Mononuclear cell (primary cell): Measurements from ENCODE around the gene PCDHGB6. TPM values are rescaled to one million over a fixed set of nuclear protein-coding genes. Genes with fewer than 3 reads are reported as not detected.
"Not testable (repeated sequence)": the region's sequence is repeated elsewhere in the genome, so short reads cannot be mapped to it uniquely, and the experiment has no call there.

Experiments used
- H3K27me3 ChIP-seq: 2 replicates; pipeline ENCODE4 v1.6.0; 2011; ENCODE audit warnings: low read length, control low read depth; ENCODE audit not compliant: insufficient read depth
- H3K4me1 ChIP-seq: 2 replicates; pipeline ENCODE4 v1.5.1; 2011; ENCODE audit warnings: mild to moderate bottlenecking, low read length, control low read depth; ENCODE audit not compliant: insufficient read depth
- H3K4me3 ChIP-seq: 2 replicates; pipeline ENCODE4 v1.5.1; 2011; ENCODE audit warnings: mild to moderate bottlenecking, low read length, moderate library complexity
- H3K9me3 ChIP-seq: 2 replicates; pipeline ENCODE4 v1.5.1; 2011; ENCODE audit warnings: low read depth, mild to moderate bottlenecking, control low read depth, low read length
- total RNA-seq: library from RNA; depleted of rRNA; stranded (reverse); fragments of >200 nt; gene quantifications from one replicate; pipeline ENCODE4 v1.2.3, GENCODE V29; 2012

PCDHGB6 gene
- total RNA-seq, 1 donor = 0.63 TPM

DNA sequence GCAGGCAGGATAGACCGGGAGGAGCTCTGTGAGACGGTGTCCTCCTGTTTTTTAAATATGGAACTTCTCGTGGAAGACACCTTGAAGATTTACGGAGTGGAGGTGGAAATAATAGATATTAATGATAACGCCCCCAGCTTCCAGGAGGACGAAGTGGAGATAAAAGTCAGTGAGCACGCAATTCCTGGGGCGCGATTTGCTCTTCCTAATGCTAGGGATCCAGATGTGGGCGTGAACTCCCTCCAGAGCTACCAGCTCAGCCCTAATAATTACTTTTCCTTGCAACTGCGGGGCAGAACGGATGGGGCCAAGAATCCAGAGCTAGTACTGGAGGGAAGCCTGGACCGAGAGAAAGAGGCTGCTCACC, 13.7 kb downstream of the PCDHGB6 start:
- peaks cover 12% of the 10 kb centered on the region for H3K4me1 ChIP-seq
- peaks cover 97% of the 10 kb centered on the region for H3K27me3 ChIP-seq
- H3K4me3 ChIP-seq = peak overlapping the region; percentile 25
- H3K9me3 ChIP-seq = no peaks in the 10 kb centered on the region

DNA sequence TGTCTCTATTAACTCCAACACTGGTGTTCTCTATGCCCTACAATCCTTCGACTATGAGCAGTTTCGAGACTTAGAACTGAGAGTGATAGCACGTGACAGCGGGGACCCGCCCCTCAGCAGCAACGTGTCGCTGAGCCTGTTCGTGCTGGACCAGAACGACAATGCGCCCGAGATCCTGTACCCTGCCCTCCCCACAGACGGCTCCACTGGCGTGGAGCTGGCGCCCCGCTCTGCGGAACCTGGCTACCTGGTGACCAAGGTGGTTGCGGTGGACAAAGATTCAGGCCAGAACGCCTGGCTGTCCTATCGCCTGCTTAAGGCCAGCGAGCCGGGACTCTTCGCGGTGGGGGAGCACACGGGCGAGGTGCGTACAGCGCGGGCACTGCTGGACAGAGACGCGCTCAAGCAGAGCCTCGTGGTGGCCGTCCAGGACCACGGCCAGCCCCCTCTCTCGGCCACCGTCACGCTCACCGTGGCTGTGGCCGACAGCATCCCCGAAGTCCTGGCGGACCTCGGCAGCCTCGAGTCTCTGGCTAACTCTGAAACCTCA, 15.0 kb downstream of the PCDHGB6 start:
- Histone ChIP-seq H3K4me3 (no peak overlapping the region), H3K27me3 (peaks cover 97% of the 10 kb centered on the region), H3K4me1 (peaks cover 8% of the 10 kb centered on the region), H3K9me3 (no peaks in the 10 kb centered on the region)

DNA sequence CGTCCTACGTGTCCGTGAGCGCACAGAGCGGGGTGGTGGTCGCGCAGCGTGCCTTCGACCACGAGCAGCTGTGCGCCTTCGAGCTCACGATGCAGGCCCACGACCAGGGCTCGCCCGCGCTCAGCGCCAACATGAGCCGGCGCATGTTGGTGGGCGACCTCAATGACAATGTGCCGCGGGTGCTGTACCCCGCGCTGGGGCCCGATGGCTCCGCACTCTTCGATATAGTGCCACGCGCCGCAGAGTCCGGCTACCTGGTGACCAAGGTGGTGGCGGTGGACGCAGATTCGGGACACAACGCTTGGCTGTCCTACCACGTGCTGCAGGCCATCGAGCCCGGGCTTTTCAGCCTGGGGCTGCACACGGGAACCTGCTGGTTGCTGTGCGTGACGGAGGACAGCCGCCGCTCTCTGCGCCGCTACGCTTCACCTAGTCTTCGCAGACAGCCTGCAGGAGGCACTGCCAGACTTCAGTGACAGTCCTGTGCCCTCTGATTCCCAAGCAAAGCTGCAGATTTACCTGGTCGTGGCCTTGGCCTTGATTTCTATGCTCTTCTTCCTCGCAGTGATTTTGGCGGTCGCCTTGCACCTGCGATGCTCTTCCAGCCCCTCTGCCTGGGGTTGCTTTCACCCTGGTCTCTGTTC, 20.1 kb downstream of the PCDHGB6 start:
- Histone ChIP-seq H3K9me3 (no peaks in the 10 kb centered on the region), H3K4me1 (peaks cover 12% of the 10 kb centered on the region), H3K4me3 (no peak overlapping the region), H3K27me3 (peaks cover 92% of the 10 kb centered on the region)

DNA sequence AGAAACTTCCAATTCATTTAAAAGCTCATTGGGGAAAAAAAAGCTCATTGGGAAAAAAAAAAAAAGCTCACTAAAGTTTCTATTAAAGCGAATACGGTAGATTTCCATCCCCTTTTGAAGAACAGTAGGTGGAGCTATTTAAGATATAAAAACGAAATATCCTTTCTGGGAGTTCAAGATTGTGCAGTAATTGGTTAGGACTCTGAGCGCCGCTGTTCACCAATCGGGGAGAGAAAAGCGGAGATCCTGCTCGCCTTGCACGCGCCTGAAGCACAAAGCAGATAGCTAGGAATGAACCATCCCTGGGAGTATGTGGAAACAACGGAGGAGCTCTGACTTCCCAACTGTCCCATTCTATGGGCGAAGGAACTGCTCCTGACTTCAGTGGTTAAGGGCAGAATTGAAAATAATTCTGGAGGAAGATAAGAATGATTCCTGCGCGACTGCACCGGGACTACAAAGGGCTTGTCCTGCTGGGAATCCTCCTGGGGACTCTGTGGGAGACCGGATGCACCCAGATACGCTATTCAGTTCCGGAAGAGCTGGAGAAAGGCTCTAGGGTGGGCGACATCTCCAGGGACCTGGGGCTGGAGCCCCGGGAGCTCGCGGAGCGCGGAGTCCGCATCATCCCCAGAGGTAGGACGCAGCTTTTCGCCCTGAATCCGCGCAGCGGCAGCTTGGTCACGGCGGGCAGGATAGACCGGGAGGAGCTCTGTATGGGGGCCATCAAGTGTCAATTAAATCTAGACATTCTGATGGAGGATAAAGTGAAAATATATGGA, 22.7 kb downstream of the PCDHGB6 start, which contains the start of gene PCDHGA12:
Gene PCDHGA12 (plus strand): TSS at position 176 of the 782 bp plus-strand sequence. CDS start 253 bp downstream, at position 429.
- H3K4me1 ChIP-seq = peaks cover 12% of the 10 kb centered on the region
- H3K4me3 ChIP-seq = no peak within 1 kb of the TSS
- H3K9me3 ChIP-seq = no peaks in the 10 kb centered on the region
- H3K27me3 ChIP-seq = peaks cover 89% of the 10 kb centered on the region

GRCh38 chr5:141431286-141431685, 23.5 kb downstream of the PCDHGB6 start:
- Histone ChIP-seq H3K4me3 (no peak overlapping the region), H3K9me3 (no peaks in the 10 kb centered on the region), H3K4me1 (peaks cover 12% of the 10 kb centered on the region), H3K27me3 (peaks cover 88% of the 10 kb centered on the region)

DNA sequence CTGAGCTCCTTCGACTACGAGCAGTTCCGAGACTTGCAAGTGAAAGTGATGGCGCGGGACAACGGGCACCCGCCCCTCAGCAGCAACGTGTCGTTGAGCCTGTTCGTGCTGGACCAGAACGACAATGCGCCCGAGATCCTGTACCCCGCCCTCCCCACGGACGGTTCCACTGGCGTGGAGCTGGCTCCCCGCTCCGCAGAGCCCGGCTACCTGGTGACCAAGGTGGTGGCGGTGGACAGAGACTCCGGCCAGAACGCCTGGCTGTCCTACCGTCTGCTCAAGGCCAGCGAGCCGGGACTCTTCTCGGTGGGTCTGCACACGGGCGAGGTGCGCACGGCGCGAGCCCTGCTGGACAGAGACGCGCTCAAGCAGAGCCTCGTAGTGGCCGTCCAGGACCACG, 24.5 kb downstream of the PCDHGB6 start:
- not testable (repeated sequence) for H3K9me3 ChIP-seq, H3K4me3 ChIP-seq
- H3K27me3 ChIP-seq = peaks cover 88% of the 10 kb centered on the region
- H3K4me1 ChIP-seq = peaks cover 12% of the 10 kb centered on the region

- not testable (repeated sequence) for H3K9me3 ChIP-seq, H3K4me3 ChIP-seq
- Histone ChIP-seq H3K4me1 (peaks cover 12% of the 10 kb centered on the region), H3K27me3 (peaks cover 85% of the 10 kb centered on the region)
Measured at GRCh38 chr5:141432726-141433125, 24.9 kb downstream of the PCDHGB6 start.

GRCh38 chr5:141434006-141434405, 26.2 kb downstream of the PCDHGB6 start:
- Histone ChIP-seq H3K27me3 (peaks cover 75% of the 10 kb centered on the region), H3K9me3 (no peaks in the 10 kb centered on the region), H3K4me3 (no peak overlapping the region), H3K4me1 (peaks cover 12% of the 10 kb centered on the region)

DNA sequence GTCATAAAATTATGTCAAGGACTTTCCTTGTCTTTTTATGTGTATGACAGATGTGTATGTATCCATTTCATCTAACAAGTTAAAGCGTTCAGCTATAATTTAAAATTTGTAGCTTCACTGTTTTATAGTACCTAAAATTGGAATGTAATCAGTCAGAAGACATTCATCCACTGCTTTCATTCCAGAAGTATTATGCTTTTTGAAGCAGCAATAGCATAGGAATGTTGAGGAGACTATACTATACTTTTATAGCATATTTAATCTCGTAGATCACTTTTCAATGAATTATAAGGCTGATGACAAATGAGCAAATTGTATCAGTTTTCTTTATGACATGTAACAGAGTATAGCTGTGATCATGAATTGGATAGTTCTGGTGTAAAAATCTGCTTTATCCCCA, 29.4 kb downstream of the PCDHGB6 start:
- Histone ChIP-seq H3K27me3 (peaks cover 50% of the 10 kb centered on the region), H3K4me3 (no peak overlapping the region), H3K9me3 (no peaks in the 10 kb centered on the region), H3K4me1 (no peaks in the 10 kb centered on the region)

GRCh38 chr5:141439411-141440141, 31.8 kb downstream of the PCDHGB6 start:
- Histone ChIP-seq H3K4me3 (no peak overlapping the region), H3K27me3 (peaks cover 34% of the 10 kb centered on the region), H3K9me3 (no peaks in the 10 kb centered on the region), H3K4me1 (no peaks in the 10 kb centered on the region)

- no peaks in the 10 kb centered on the region for H3K9me3 ChIP-seq
- no peak overlapping the region for H3K4me3 ChIP-seq
Measured at GRCh38 chr5:141440341-141440740, 32.5 kb downstream of the PCDHGB6 start.

DNA sequence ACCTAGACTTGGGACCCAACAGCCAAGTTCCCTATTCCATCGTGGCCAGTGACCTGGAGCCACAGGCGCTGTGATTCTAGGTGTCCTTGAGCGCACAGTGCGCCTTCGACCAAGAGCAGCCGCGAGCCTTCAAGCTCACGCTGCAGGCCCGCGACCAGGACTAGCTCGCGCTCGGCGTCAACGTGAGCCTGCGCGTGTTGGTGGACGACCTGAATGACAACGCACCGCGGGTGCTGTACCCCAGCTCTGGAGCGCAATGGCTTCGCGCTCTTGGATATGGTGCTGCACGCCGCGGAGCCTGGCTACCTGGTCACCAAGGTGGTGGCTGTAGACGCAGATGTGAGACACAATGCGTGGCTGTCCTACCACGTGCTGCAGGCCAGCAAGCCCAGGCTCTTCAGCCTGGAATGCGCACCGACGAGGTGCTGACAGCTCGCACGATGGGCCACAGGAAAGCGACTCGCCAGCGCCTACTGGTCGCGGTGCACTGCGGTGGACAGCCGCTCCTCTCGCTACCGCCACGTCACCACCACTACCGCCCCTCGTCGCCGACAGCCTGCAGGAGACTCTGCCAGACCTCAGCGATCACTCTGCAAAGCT, 33.9 kb downstream of the PCDHGB6 start:
- Histone ChIP-seq H3K4me3 (no peak overlapping the region), H3K9me3 (no peaks in the 10 kb centered on the region), H3K4me1 (no peaks in the 10 kb centered on the region), H3K27me3 (peaks cover 17% of the 10 kb centered on the region)

More at GRCh38 chr5:141440341-141440740, 32.5 kb downstream of the PCDHGB6 start:
- Histone ChIP-seq H3K27me3 (peaks cover 30% of the 10 kb centered on the region), H3K4me1 (no peaks in the 10 kb centered on the region)
